Measurements from ENCODE around the gene IL17RD.

Gene IL17RD

DNA sequence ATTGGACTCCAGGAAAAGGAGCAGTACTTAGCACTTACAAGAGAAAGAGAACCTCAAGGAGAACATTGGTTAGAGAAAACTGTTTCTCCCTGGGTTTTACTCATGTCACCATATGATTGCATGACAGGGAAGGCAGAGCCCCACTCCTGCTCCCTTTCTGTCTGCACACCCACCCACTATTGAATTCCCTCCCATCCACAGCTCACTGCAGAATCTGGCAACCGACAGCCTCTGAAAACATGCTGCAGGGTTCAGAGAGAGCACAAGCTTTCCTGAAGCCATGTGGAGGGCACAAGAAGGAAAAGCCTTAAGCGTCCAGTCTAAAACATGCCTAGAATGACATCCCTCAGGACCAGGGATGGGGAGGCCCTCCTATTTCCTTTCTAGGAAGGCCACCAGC is 3.0 kb upstream of the IL17RD start:
- TF ChIP-seq CTCF (IDR thresholded peaks at IDR 0.05; ENCODE audit: control insufficient read depth, extremely low read depth, insufficient read depth) = no peak
- no peak overlapping the region for H3K4me3 ChIP-seq (ENCODE audit: low read depth, low read length)
- no peak for DNase-seq (ENCODE audit: low read depth)

GRCh38 chr3:57166660-57167059 is 1.5 kb upstream of the IL17RD start:
- TF ChIP-seq CTCF (IDR thresholded peaks at IDR 0.05; ENCODE audit: control insufficient read depth, extremely low read depth, insufficient read depth) = no peak
- H3K4me3 ChIP-seq (ENCODE audit: low read depth, low read length) = no peak overlapping the region
- no peak for DNase-seq (ENCODE audit: low read depth)

GRCh38 chr3:57165641-57166040 is 488 bp upstream of the IL17RD start:
- TF ChIP-seq CTCF (IDR thresholded peaks at IDR 0.05; ENCODE audit: control insufficient read depth, extremely low read depth, insufficient read depth) = no peak
- no peak for DNase-seq (ENCODE audit: low read depth)
- H3K4me3 ChIP-seq (ENCODE audit: low read depth, low read length) = peak overlapping the region; percentile 29; the same call in 1 of the 2 replicates

GRCh38 chr3:57164217-57164656 is 916 bp downstream of the IL17RD start:
- no peak for TF ChIP-seq CTCF (IDR thresholded peaks at IDR 0.05; ENCODE audit: control insufficient read depth, extremely low read depth, insufficient read depth)
- peak overlapping the region; percentile 57 for H3K4me3 ChIP-seq (ENCODE audit: low read depth, low read length)
- no peak for DNase-seq (ENCODE audit: low read depth)

- H3K4me3 ChIP-seq (ENCODE audit: low read depth, low read length) = no peak overlapping the region
Measured at GRCh38 chr3:57163751-57164150, 1.4 kb downstream of the IL17RD start.

GRCh38 chr3:57161915-57162314 is 3.2 kb downstream of the IL17RD start:
- no peak for TF ChIP-seq CTCF (IDR thresholded peaks at IDR 0.05; ENCODE audit: control insufficient read depth, extremely low read depth, insufficient read depth)
- H3K4me3 ChIP-seq (ENCODE audit: low read depth, low read length) = no peak overlapping the region
- no peak for DNase-seq (ENCODE audit: low read depth)

More at GRCh38 chr3:57163751-57164150, 1.4 kb downstream of the IL17RD start:
- TF ChIP-seq CTCF (IDR thresholded peaks at IDR 0.05; ENCODE audit: control insufficient read depth, extremely low read depth, insufficient read depth) = no peak
- no peak for DNase-seq (ENCODE audit: low read depth)

- no peak for DNase-seq (ENCODE audit: low read depth)
- TF ChIP-seq CTCF (IDR thresholded peaks at IDR 0.05; ENCODE audit: control insufficient read depth, extremely low read depth, insufficient read depth) = no peak
- no peak overlapping the region for H3K4me3 ChIP-seq (ENCODE audit: low read depth, low read length)
Measured at GRCh38 chr3:57160765-57161538, 4.2 kb downstream of the IL17RD start.
